Smooth muscle cell (in vitro differentiated cells): ENCODE results near the gene LRBA. TPM values are rescaled to one million over a fixed set of nuclear protein-coding genes. Genes with fewer than 3 reads are reported as not detected.

Experiments used
- DNase-seq: peaks from one replicate; lab custom pipeline; 2025; ENCODE audit not compliant: unreplicated experiment; lab: John Stamatoyannopoulos, UW
- H2AFZ ChIP-seq: fragments of 200-600 bp; sonication (generic); 2 replicates; pipeline ENCODE4 v1.6.0; 2016; ENCODE audit warnings: antibody characterized with exemption, low read depth, mild to moderate bottlenecking
- H3F3A ChIP-seq: fragments of 200-600 bp; sonication (generic); 2 replicates; pipeline ENCODE4 v1.6.0; 2017; ENCODE audit warnings: antibody characterized with exemption, low read depth
- H3K27ac ChIP-seq: fragments of 200-600 bp; sonication (generic); 2 replicates; pipeline ENCODE4 v1.5.1; 2016; ENCODE audit warnings: low read depth, mild to moderate bottlenecking
- H3K27me3 ChIP-seq: fragments of 200-600 bp; sonication (generic); 2 replicates; pipeline ENCODE4 v1.6.1; 2016; ENCODE audit warnings: low read depth, mild to moderate bottlenecking
- H3K36me3 ChIP-seq: fragments of 200-600 bp; sonication (generic); 2 replicates; pipeline ENCODE4 v1.5.1; 2016; ENCODE audit warnings: low read depth
- H3K4me1 ChIP-seq: fragments of 200-600 bp; sonication (generic); 2 replicates; pipeline ENCODE4 v1.5.1; 2016; ENCODE audit warnings: low read depth
- H3K4me2 ChIP-seq: fragments of 200-600 bp; sonication (generic); 2 replicates; pipeline ENCODE4 v1.6.0; 2016; ENCODE audit warnings: mild to moderate bottlenecking
- H3K4me3 ChIP-seq: fragments of 200-600 bp; sonication (generic); 2 replicates; pipeline ENCODE4 v1.5.1; 2016; ENCODE audit warnings: mild to moderate bottlenecking
- H3K79me2 ChIP-seq: fragments of 200-600 bp; sonication (generic); 2 replicates; pipeline ENCODE4 v1.6.0; 2016; ENCODE audit warnings: low read depth, mild to moderate bottlenecking
- H3K9ac ChIP-seq: fragments of 200-600 bp; sonication (generic); 2 replicates; pipeline ENCODE4 v1.6.0; 2016; ENCODE audit warnings: low read depth
- H3K9me3 ChIP-seq: fragments of 200-600 bp; sonication (generic); replicated peaks from 2 replicates; pipeline ENCODE4 v1.5.1; 2016; ENCODE audit warnings: low read depth
- H4K20me1 ChIP-seq: fragments of 200-600 bp; sonication (generic); 2 replicates; pipeline ENCODE4 v1.6.0; 2016; ENCODE audit warnings: low read depth
- CTCF ChIP-seq: fragments of 200-600 bp; sonication (generic); IDR thresholded peaks from 2 replicates; pipeline ENCODE4 v1.5.1; 2017; ENCODE audit warnings: borderline replicate concordance, mild to moderate bottlenecking, antibody characterized with exemption; ENCODE audit not compliant: insufficient read depth, poor library complexity, severe bottlenecking
- WGBS: methylation state at CpG from one replicate; pipeline ENCODE4 v1.1.7; 2016; ENCODE audit warnings: low lambda C conversion rate; 5-methylcytosine and 5-hydroxymethylcytosine counted together
- polyA plus RNA-seq: library from polyadenylated mRNA; unstranded; fragments of >200 nt; fragmentation: Nextera tagmentation; extraction: Ambion mirVana; gene quantifications from 2 replicates; pipeline ENCODE4 v1.2.1, GENCODE V29; 2016
- total RNA-seq: library from RNA; depleted of rRNA; stranded (reverse); fragments of >200 nt; gene quantifications from 2 replicates; pipeline ENCODE4 v1.2.3, GENCODE V29; 2014

LRBA gene
- total and polyA plus RNA-seq, 2 experiments from 2014 or later = 1.6 to 26.2 TPM

DNA sequence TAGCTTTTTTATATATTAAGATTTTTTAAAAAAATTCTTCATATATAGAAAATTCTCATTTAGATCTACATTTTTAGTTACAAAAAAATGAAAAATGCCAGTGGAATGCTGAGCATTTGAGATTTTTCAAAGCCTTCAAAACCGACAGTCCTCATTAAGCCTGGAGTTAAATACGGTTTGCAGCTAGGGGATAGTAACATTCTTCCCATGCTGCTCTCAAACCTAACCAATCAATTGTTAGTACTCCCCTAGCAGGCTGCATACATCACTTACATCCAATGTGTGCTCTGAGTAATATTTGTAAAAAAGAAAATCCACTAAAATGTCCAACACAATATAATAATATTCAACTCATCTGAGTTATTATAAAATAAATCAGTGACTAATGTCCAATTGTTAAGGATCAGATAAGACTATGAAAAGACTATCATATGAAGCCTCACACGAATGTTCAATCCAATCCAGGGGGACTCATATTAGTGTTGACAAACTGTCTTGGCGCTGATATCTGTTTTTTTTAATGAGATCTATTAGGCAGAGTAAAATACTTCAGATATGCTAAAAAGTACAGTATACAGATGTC lies 660.8 kb downstream of the LRBA start:
- WGBS = 55% methylated on average over 4 of the region's 4 CpGs
- no peak overlapping the region for H3K4me2 ChIP-seq
- H3K36me3 ChIP-seq = no peaks in the 10 kb centered on the region
- H3K9me3 ChIP-seq = no peaks in the 10 kb centered on the region
- H3K9ac ChIP-seq = no peak overlapping the region
- no peaks in the 10 kb centered on the region for H3K27me3 ChIP-seq
- H3K79me2 ChIP-seq = no peaks in the 10 kb centered on the region
- no peak for TF ChIP-seq CTCF
- no peak overlapping the region for H2AFZ ChIP-seq
- no peak overlapping the region for H3K27ac ChIP-seq
- H3K4me3 ChIP-seq = no peak overlapping the region
- no peaks in the 10 kb centered on the region for H3F3A ChIP-seq
- H4K20me1 ChIP-seq = no peaks in the 10 kb centered on the region
- H3K4me1 ChIP-seq = peaks cover 13% of the 10 kb centered on the region
- no peak for DNase-seq

DNA sequence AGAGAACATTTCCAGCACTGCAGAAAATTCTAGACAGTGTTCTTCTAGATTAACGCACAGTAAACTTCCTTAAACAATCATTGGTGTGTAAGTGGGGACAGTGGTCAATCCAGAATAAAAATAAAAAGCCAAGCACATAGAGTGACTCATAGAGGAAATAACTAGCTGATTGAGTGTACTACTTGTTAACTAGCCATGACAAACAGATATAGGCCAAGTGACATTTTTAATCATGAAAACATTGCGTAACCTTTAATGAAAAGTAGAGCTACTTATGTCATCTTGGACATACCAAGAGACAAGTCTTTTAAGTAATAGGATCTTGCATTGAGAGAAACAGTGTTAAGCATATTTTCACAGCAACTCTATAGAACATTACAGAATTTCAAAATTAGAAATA lies 667.0 kb downstream of the LRBA start:
- no peak for DNase-seq
- Histone ChIP-seq H3F3A (no peaks in the 10 kb centered on the region), H3K4me1 (no peaks in the 10 kb centered on the region), H3K27ac (peak overlapping the region; percentile 37), H3K27me3 (no peaks in the 10 kb centered on the region), H3K36me3 (no peaks in the 10 kb centered on the region), H3K9ac (no peak overlapping the region), H2AFZ (no peak overlapping the region), H4K20me1 (no peaks in the 10 kb centered on the region), H3K79me2 (no peaks in the 10 kb centered on the region), H3K4me3 (no peak overlapping the region), H3K4me2 (peak overlapping the region; percentile 9), H3K9me3 (no peaks in the 10 kb centered on the region)
- TF ChIP-seq CTCF = no peak
- 60% methylated on average over 2 of the region's 2 CpGs for WGBS

DNA sequence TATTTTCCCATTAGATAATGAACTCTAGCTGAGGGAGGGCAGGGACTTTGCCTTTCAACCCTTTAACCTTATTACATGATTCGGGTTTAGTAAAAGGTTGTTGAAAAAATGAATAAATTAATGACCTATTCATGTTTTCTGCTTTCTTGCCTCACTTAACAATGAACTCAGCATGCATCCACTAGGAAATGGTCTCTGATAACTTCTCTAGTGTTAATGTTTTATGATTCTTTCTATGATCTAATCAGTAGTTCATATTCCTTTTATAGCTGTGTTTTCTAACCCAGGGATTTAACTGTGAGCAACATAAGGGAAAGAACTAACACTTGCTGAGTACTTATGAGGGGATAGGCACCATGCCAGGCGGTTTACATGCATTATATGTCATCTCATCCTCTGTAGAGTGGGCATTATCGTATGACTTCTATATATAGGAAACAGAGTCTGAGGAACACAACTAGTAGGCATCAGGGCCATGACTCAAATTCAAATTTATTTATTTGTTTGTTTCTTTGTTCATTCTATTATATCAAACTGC lies 669.8 kb downstream of the LRBA start:
- Histone ChIP-seq H3K27me3 (no peaks in the 10 kb centered on the region), H3K36me3 (no peaks in the 10 kb centered on the region), H2AFZ (no peak overlapping the region), H3K4me2 (no peak overlapping the region), H3K9me3 (no peaks in the 10 kb centered on the region), H4K20me1 (no peaks in the 10 kb centered on the region), H3K79me2 (no peaks in the 10 kb centered on the region), H3K4me3 (no peak overlapping the region), H3K9ac (no peak overlapping the region), H3K4me1 (no peaks in the 10 kb centered on the region), H3K27ac (no peak overlapping the region), H3F3A (no peaks in the 10 kb centered on the region)
- no peak for DNase-seq
- 84% methylated on average over 3 of the region's 3 CpGs for WGBS
- TF ChIP-seq CTCF = no peak

DNA sequence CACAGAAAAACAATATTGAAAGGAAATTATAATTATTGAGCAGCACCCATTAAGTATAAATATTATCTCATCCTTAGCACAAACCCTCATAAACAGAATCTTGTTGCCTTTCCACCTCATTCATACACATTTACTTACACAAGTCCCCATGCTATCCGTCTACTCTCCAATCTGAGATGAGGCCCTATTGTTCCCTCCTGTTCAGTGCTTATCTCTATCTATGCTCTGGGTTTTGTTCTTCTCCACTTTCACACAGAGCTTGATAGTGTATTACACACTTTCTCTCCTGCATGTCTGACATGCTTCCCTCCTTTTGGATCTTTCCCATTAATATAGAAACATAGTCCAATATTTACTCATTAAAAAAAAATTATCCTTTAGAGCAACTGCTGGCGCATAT lies 671.3 kb downstream of the LRBA start:
- Histone ChIP-seq H3K9me3 (no peaks in the 10 kb centered on the region), H3K4me1 (no peaks in the 10 kb centered on the region), H3K4me3 (no peak overlapping the region), H4K20me1 (no peaks in the 10 kb centered on the region), H3K27me3 (no peaks in the 10 kb centered on the region), H3K4me2 (no peak overlapping the region), H3F3A (no peaks in the 10 kb centered on the region), H3K27ac (no peak overlapping the region), H3K79me2 (no peaks in the 10 kb centered on the region), H2AFZ (no peak overlapping the region), H3K36me3 (no peaks in the 10 kb centered on the region), H3K9ac (no peak overlapping the region)
- WGBS = 88% methylated on average over 2 of the region's 2 CpGs
- no peak for DNase-seq
- TF ChIP-seq CTCF = no peak
